Measurements from ENCODE around the gene DNAJB8.

DNAJB8 gene

GRCh38 chr3:128415200-128415772 lies 51.4 kb downstream of the DNAJB8 start:
- TF ChIP-seq CTCF (IDR thresholded peaks at IDR 0.05; ENCODE audit: extremely low read depth, missing control alignments) = no peak
- no peak for DNase-seq (ENCODE audit: low spot score)

GRCh38 chr3:128413413-128414205 lies 53.1 kb downstream of the DNAJB8 start:
- TF ChIP-seq CTCF (IDR thresholded peaks at IDR 0.05; ENCODE audit: extremely low read depth, missing control alignments) = no peak
- no peak for DNase-seq (ENCODE audit: low spot score)

- no peak for TF ChIP-seq CTCF (IDR thresholded peaks at IDR 0.05; ENCODE audit: extremely low read depth, missing control alignments)
- DNase-seq (ENCODE audit: low spot score) = no peak
Observed at GRCh38 chr3:128413003-128413370, 53.7 kb downstream of the DNAJB8 start.

Measured in GM20000 (cell line).